Measurements from ENCODE around the gene NUDT6.
"Not testable (repeated sequence)": the region's sequence is repeated elsewhere in the genome, so short reads cannot be mapped to it uniquely, and the experiment has no call there.

NUDT6 gene, protein sequence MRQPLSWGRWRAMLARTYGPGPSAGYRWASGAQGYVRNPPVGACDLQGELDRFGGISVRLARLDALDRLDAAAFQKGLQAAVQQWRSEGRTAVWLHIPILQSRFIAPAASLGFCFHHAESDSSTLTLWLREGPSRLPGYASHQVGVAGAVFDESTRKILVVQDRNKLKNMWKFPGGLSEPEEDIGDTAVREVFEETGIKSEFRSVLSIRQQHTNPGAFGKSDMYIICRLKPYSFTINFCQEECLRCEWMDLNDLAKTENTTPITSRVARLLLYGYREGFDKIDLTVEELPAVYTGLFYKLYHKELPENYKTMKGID
- total RNA-seq: 0.25 to 7.6 (median 4.3) reads per million in 18 experiments

- DNase-seq: peak; percentile 46 to 60
Observed at GRCh38 chr4:122921971-122922876, at the start of gene NUDT6. NUDT6 (minus strand) TSS chr4:122922597; CDS start chr4:122922572, 25 bp downstream.

DNA sequence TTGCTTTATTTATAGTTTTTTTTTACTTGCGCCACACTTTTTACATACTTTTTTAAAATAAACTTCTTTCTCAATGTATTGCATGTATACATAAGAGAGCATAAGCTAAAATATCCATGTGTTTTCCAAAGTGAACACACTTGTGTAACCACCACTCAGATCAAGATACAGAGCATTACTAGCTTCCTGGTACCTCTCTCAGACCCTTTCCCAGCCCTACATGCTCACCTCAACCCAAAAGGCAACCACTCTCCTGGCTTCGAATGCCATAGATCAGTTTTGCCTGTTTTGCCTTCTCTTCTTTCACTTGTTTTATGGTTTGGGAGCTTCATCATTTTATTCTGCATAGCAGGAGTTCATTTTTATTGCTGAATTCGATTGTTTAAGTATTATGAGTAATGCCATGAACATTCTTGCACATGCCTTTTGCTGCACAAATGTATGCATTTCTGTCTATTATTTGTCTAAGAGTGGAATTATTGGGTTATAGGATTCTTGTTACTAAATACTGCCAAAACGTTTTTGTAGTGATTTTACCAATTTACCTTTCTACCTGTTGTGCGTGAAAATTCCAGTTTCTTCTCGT is 45.9 kb upstream of the NUDT6 start:
- DNase-seq: no peak

- no peak for DNase-seq
Observed at GRCh38 chr4:122967231-122967630, 44.8 kb upstream of the NUDT6 start.

- no peak for DNase-seq
Observed at GRCh38 chr4:122966201-122966600, 43.8 kb upstream of the NUDT6 start.

DNA sequence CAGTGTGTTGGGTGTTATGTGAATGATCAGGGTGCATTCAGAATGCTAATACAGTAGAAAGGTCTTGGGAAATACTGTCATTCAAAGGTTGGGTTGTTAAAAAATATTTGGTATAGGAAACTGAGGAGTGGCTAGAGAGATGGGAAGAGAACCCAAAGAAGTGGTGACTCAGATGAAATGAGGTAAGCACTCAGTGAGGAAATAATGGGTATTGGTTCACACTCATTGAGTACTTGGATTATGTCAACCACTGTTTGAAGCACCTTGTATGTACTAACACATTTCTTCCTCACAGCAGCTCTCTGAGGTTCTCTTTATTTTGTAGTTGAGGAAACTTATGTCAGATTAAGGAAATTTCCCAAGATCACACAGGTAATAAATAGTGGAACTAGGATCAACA is 40.8 kb upstream of the NUDT6 start:
- DNase-seq: peak; percentile 26 to 60

DNA sequence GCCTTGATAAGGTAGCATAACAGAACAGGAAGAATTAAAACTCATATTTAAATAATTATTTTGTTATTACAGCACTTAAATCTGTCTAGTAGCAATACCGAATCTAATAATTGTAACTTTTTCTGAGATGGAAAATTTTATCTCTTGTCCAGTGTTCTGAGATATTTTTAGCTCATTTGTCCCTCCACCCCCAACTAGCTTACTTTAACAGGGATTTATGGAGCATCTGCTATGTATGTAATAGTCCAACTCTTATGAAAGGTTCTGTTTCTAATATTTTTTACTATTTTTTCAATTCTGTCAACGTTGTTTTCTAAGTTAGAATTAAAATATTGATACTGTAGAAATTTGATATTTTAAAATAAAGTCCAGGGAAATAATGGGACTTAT is 38.2 kb upstream of the NUDT6 start:
- no peak for DNase-seq

GRCh38 chr4:122959981-122960610 is 37.7 kb upstream of the NUDT6 start:
- DNase-seq: no peak

- no peak for DNase-seq
Observed at GRCh38 chr4:122959441-122959840, 37.0 kb upstream of the NUDT6 start.

- DNase-seq: no peak
Observed at GRCh38 chr4:122958505-122958904, 36.1 kb upstream of the NUDT6 start.

DNA sequence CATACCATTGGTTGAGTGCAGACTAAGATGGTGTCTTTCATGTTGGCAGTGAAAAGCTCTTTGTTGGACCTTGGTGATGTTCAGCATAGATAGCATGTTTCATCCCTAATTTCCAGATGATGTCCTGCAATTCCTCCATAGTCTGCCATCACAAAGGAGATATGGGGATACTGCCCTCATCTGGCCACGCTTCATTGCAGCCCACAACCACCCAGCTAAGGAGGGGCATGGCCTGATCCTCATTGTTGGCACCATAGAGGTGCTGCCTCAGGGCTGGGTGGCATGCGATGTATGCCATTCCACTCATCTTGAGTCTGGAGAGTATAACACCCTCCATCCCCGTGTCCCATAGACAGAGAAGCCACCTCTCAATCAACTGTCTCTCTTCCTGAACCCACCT is 31.5 kb upstream of the NUDT6 start:
- no peak for DNase-seq

GRCh38 chr4:122952028-122952427 is 29.6 kb upstream of the NUDT6 start:
- no peak for DNase-seq

DNA sequence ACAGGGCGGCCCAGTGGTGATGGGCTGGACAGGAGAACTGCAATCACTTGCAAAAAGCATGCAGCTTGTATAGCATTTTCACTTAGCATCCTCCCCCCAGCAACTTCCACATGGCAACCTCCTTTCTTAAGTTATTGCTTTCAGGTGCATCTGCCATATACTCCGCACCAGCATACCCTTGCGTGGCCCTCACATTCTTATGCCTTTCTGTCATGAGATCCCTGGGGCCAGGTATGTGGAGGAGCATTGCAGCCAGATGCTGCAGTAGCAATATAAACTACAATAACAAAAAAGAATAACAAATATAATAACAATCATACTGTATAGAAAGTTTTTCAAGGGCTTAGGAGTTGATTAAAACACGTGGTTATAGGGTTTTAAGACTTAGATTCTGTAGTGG is 26.3 kb upstream of the NUDT6 start:
- no peak for DNase-seq

GRCh38 chr4:122946142-122946541 is 23.7 kb upstream of the NUDT6 start:
- DNase-seq: no peak

DNA sequence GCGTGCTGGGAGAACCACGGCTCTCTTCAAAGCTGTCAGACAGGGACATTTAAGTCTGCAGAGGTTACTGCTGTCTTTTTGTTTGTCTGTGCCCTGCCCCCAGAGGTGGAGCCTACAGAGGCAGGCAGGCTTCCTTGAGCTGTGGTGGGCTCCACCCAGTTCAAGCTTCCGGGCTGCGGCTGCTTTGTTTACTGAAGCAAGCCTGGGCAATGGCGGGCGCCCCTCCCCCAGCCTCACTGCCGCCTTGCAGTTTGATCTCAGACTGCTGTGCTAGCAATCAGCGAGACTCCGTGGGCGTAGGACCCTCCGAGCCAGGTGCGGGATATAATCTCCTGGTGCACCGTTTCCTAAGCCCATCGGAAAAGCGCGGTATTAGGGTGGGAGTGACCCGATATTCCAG is 22.7 kb upstream of the NUDT6 start:
- not testable (repeated sequence) for DNase-seq

GRCh38 chr4:122932763-122933162 is 10.4 kb upstream of the NUDT6 start:
- DNase-seq: no peak

GRCh38 chr4:122930862-122931261 is 8.5 kb upstream of the NUDT6 start:
- peak in 1 of 2 donors; percentile 56 for DNase-seq

DNA sequence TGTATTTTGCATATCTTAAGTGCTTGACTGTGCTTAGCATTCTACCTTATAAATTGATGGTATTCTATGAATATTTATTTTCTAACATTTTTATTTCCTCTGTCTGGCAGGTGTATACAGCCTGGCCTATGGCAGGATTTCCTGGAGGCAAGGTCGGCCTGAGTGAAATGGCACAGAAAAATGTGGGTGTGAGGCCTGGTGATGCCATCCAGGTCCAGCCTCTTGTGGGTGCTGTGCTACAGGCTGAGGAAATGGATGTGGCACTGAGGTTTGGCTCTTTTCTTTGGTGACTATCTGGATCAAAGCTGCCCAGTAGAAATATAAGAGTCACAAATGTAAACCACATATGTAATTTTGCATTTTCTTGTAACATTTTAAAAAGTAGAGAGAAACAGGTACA is 6.5 kb upstream of the NUDT6 start:
- no peak for DNase-seq

- DNase-seq: peak; percentile 86 to 89
Observed at GRCh38 chr4:122922877-122923511, 597 bp upstream of the NUDT6 start.

DNA sequence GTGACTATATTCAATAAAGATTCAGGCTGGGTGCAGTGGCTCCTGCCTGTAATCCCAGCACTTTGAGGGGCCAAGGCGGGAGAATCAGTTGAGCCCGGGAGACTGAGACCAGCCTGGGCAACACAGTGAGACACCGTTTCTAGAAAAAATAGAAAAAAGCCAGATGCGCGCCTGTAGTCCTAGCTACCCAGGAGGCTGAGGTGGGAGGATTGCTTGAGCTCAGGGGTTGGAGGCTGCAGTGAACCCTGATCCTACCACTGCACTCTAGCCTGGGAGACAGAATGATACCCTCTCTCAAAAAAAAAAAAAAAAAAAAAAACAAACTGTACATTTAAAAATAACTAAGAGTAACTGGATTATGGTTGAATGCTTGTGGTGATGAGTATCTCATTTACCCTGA is 1.1 kb downstream of the NUDT6 start:
- DNase-seq: no peak

DNA sequence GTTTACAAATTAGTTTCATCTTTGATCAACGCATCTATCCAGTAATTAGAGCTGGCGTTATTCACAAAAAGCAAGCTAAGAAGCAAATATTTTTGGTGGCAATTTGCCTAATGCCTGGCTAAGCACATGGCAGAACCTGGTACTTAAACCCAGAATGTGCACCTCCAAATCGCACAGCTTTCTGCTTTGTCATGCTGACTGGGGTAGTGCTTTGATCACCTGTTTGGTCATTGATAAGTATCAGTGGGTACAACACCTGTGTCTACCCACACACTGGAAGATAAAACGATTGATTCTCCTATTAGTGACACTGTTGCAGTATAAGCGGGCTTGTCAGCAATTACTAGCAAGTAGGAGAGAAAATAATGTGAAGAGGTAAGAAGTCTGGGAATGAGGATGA is 1.9 kb downstream of the NUDT6 start:
- DNase-seq: no peak

- DNase-seq: no peak
Observed at GRCh38 chr4:122917731-122918130, 4.7 kb downstream of the NUDT6 start.

DNA sequence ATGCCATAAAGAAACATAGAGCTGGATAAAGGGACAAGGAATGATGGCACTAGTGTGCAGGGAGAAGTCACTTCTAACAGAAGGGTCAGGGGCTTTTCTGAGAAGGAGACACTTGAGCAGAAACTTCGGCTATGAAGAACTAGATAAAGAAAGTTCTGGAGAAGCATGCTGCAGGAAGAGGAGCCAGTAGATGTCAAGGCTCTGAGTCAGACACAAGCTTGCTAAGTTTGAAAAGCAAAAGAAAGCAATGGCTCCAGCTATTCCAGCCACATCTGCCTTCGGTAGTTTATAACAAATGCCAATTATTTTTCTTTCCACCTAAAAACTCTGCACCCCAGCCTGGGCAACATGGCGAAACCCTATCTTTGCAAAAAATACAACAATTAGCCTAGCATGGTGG is 7.5 kb downstream of the NUDT6 start:
- no peak for DNase-seq
